Mesendoderm (in vitro differentiated cells): ENCODE results near the gene RALA.

ENCODE experiments used
- DNase-seq: peaks from one replicate; pipeline ENCODE4 v3.0.0; 2013
- H2AK5ac ChIP-seq: 2 replicates; pipeline ENCODE4 v1.6.1; 2013; ENCODE audit warnings: low read length, inconsistent platforms
- H2BK120ac ChIP-seq: 2 replicates; pipeline ENCODE4 v1.6.1; 2013; ENCODE audit warnings: low read depth, mild to moderate bottlenecking, low read length, moderate library complexity, mixed read lengths
- H2BK15ac ChIP-seq: replicated peaks from 2 replicates; pipeline ENCODE4 v1.6.1; 2013; ENCODE audit warnings: low read depth, mild to moderate bottlenecking, moderate library complexity
- H2BK5ac ChIP-seq: 2 replicates; pipeline ENCODE4 v1.6.1; 2013; ENCODE audit warnings: low read length, inconsistent platforms
- H3K18ac ChIP-seq: 2 replicates; pipeline ENCODE4 v1.6.1; 2013; ENCODE audit warnings: mild to moderate bottlenecking, low read length, mixed read lengths
- H3K23ac ChIP-seq: one replicate; pipeline ENCODE4 v1.6.1; 2013; ENCODE audit warnings: low read length
- H3K27ac ChIP-seq: 2 replicates; pipeline ENCODE4 v1.5.1; 2013; ENCODE audit warnings: low read depth, mild to moderate bottlenecking, inconsistent platforms, low read length, moderate library complexity
- H3K27me3 ChIP-seq: 2 replicates; pipeline ENCODE4 v1.6.1; 2013; ENCODE audit warnings: low read length, control low read depth, mild to moderate bottlenecking, inconsistent platforms; ENCODE audit not compliant: insufficient read depth, poor library complexity
- H3K36me3 ChIP-seq: 2 replicates; pipeline ENCODE4 v1.6.1; 2013; ENCODE audit warnings: low read length, inconsistent platforms; ENCODE audit not compliant: control insufficient read depth, insufficient read depth
- H3K4ac ChIP-seq: one replicate; pipeline ENCODE4 v1.6.1; 2013; ENCODE audit warnings: low read depth, mild to moderate bottlenecking, low read length, moderate library complexity
- H3K4me1 ChIP-seq: 2 replicates; pipeline ENCODE4 v1.6.1; 2013; ENCODE audit warnings: low read depth, low read length, inconsistent platforms; ENCODE audit not compliant: control insufficient read depth
- H3K4me2 ChIP-seq: 2 replicates; pipeline ENCODE4 v1.6.1; 2013; ENCODE audit warnings: low read length
- H3K4me3 ChIP-seq: 2 replicates; pipeline ENCODE4 v1.5.1; 2013; ENCODE audit warnings: mild to moderate bottlenecking, low read length
- H3K56ac ChIP-seq: one replicate; pipeline ENCODE4 v1.6.1; 2013; ENCODE audit warnings: low read length
- H3K79me1 ChIP-seq: 2 replicates; pipeline ENCODE4 v1.6.1; 2013; ENCODE audit warnings: low read length, inconsistent platforms
- H3K79me2 ChIP-seq: 2 replicates; pipeline ENCODE4 v1.6.1; 2013; ENCODE audit warnings: mild to moderate bottlenecking, low read length; ENCODE audit not compliant: control insufficient read depth, insufficient read depth
- H3K9ac ChIP-seq: 2 replicates; pipeline ENCODE4 v1.6.1; 2013; ENCODE audit warnings: low read length, inconsistent platforms
- H4K5ac ChIP-seq: one replicate; pipeline ENCODE4 v1.6.1; 2013; ENCODE audit warnings: low read length
- H4K8ac ChIP-seq: one replicate; pipeline ENCODE4 v1.6.1; 2013; ENCODE audit warnings: low read depth, mild to moderate bottlenecking, control low read depth, low read length, moderate library complexity
- WGBS: extraction: QIAGEN DNeasy Blood & Tissue Kit; methylation state at CpG from one replicate; pipeline ENCODE4 v1.1.7; 2013; ENCODE audit warnings: low lambda C conversion rate, missing lambda C conversion rate; ENCODE audit not compliant: insufficient coverage; ENCODE audit errors: extremely low coverage; 5-methylcytosine and 5-hydroxymethylcytosine counted together

The RALA gene

DNA sequence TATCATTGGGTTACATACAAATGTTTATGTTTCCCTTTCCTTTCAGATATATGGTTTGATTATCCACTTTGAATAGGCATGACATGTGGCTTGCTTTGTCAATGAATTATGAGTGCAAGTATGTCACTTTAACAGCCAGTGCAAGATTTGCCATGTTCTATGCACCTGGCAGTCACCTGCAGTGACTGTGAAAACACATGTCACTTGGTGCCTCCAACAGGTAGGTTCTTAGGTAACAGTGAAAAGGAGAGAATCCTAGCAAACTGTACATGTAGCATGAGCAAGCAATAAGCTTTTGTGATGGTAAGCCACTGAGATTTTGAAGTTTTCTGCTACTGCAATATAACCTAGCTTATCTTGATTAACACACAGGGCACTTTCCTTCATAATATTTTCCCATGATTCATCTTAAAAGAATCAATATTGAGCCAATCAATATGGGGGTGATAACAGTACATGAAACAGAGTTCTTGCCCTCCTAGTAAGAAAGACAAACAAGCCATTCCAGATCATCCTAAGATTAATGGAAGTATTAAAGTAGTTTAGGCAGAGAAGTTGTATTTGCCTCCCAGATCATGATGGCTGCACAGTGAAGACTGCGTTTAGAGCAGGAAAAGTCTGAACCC is 7.9 kb upstream of the RALA start:
- WGBS, result no CpG with 5 or more reads among the region's 1 CpG
- Histone ChIP-seq H3K56ac (no peak overlapping the region), H3K9ac (no peak overlapping the region), H3K4me3 (no peak overlapping the region), H3K4me1 (no peaks in the 10 kb centered on the region), H3K18ac (no peak overlapping the region), H2AK5ac (no peak overlapping the region), H3K27ac (no peak overlapping the region), H2BK120ac (no peak overlapping the region), H3K23ac (no peak overlapping the region), H4K8ac (no peak overlapping the region), H2BK5ac (no peak overlapping the region), H4K5ac (no peak overlapping the region), H3K36me3 (no peaks in the 10 kb centered on the region), H2BK15ac (no peak overlapping the region), H3K79me1 (no peaks in the 10 kb centered on the region), H3K79me2 (no peaks in the 10 kb centered on the region), H3K4me2 (no peak overlapping the region), H3K4ac (no peak overlapping the region), H3K27me3 (no peaks in the 10 kb centered on the region)
- no peak for DNase-seq

DNA sequence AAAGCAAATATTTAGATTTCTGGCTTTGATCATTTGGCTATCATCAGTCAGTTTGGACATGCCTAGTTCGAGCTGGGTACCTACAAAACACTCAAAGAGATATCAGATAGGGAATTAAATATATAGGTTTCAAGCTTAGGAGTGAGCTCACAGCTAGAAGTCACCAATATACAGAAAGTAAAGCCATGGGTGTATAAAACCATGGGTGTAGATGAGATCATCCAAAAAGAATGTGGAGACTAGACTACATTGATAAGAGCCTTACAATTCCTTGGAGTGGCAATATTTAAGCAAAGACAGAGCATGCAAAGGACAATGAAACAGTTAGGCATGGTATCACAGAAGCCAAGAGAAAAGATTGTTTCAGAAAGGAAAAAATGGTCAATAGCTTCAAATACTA is 7.2 kb upstream of the RALA start:
- H3K27ac ChIP-seq, result no peak overlapping the region
- no peak overlapping the region for H3K4ac ChIP-seq
- no peak overlapping the region for H3K4me3 ChIP-seq
- no CpG with 5 or more reads among the region's 1 CpG for WGBS
- no peak overlapping the region for H4K8ac ChIP-seq
- no peak overlapping the region for H3K23ac ChIP-seq
- no peak overlapping the region for H3K18ac ChIP-seq
- no peak overlapping the region for H2BK5ac ChIP-seq
- no peak overlapping the region for H3K9ac ChIP-seq
- DNase-seq, result peak; percentile 48
- no peaks in the 10 kb centered on the region for H3K27me3 ChIP-seq
- no peak overlapping the region for H2BK15ac ChIP-seq
- H2BK120ac ChIP-seq, result no peak overlapping the region
- no peaks in the 10 kb centered on the region for H3K4me1 ChIP-seq
- H3K79me2 ChIP-seq, result no peaks in the 10 kb centered on the region
- H3K36me3 ChIP-seq, result no peaks in the 10 kb centered on the region
- H3K4me2 ChIP-seq, result no peak overlapping the region
- H3K56ac ChIP-seq, result no peak overlapping the region
- no peak overlapping the region for H4K5ac ChIP-seq
- no peaks in the 10 kb centered on the region for H3K79me1 ChIP-seq
- no peak overlapping the region for H2AK5ac ChIP-seq

DNA sequence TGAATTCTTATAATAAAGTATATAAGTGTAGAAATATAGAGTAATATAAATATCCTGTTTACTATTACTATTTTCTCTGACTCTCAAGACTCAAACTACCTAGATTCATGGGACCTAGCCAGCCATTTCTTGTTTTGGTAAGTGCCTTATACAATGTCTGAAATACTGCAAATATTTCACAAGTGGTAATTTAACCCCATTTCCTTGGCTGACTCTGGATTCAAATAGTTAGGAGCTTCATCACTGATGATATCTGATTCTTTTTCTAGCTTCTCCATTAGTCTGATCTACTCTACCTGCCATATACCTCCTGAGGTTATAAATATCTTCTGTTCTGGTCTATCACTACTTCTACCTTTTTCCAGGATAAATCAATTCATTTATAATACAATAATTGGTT is 6.4 kb upstream of the RALA start:
- Histone ChIP-seq H3K79me2 (no peaks in the 10 kb centered on the region), H3K4me3 (no peak overlapping the region), H4K5ac (no peak overlapping the region), H4K8ac (no peak overlapping the region), H3K18ac (no peak overlapping the region), H3K4me1 (no peaks in the 10 kb centered on the region), H3K4me2 (no peak overlapping the region), H2BK120ac (no peak overlapping the region), H2BK15ac (no peak overlapping the region), H3K23ac (no peak overlapping the region), H2BK5ac (no peak overlapping the region), H3K27me3 (no peaks in the 10 kb centered on the region), H3K79me1 (no peaks in the 10 kb centered on the region), H2AK5ac (no peak overlapping the region), H3K27ac (no peak overlapping the region), H3K9ac (no peak overlapping the region), H3K36me3 (no peaks in the 10 kb centered on the region), H3K56ac (no peak overlapping the region), H3K4ac (no peak overlapping the region)
- no peak for DNase-seq

DNA sequence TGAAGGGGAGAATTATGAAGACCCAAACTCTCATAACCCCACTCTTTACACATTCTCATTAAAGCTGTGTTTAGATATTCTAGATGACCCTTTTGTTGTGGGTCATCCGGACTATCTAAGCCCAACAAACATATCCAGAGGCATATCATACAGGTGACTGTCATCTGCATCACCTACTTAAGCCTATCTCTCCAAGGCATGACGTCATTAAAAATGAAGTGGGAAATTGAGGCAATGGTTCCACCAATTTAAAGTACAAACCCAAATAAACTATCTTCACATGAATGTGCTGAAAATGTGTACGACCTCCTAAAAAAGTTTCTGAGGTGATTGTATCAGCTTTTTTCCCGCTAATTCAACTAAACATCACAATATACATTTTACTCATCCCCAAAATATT is 4.5 kb upstream of the RALA start:
- H2AK5ac ChIP-seq, result no peak overlapping the region
- H2BK15ac ChIP-seq, result no peak overlapping the region
- no peak overlapping the region for H3K27ac ChIP-seq
- no peak for DNase-seq
- no peaks in the 10 kb centered on the region for H3K79me1 ChIP-seq
- H3K4me1 ChIP-seq, result no peaks in the 10 kb centered on the region
- H4K5ac ChIP-seq, result no peak overlapping the region
- H2BK120ac ChIP-seq, result no peak overlapping the region
- no peak overlapping the region for H3K23ac ChIP-seq
- H4K8ac ChIP-seq, result no peak overlapping the region
- no CpG with 5 or more reads among the region's 4 CpGs for WGBS
- H3K4me3 ChIP-seq, result no peak overlapping the region
- H3K18ac ChIP-seq, result no peak overlapping the region
- H3K9ac ChIP-seq, result no peak overlapping the region
- H3K36me3 ChIP-seq, result no peaks in the 10 kb centered on the region
- no peak overlapping the region for H3K4me2 ChIP-seq
- H2BK5ac ChIP-seq, result no peak overlapping the region
- no peak overlapping the region for H3K56ac ChIP-seq
- no peak overlapping the region for H3K4ac ChIP-seq
- no peaks in the 10 kb centered on the region for H3K79me2 ChIP-seq
- no peaks in the 10 kb centered on the region for H3K27me3 ChIP-seq

DNA sequence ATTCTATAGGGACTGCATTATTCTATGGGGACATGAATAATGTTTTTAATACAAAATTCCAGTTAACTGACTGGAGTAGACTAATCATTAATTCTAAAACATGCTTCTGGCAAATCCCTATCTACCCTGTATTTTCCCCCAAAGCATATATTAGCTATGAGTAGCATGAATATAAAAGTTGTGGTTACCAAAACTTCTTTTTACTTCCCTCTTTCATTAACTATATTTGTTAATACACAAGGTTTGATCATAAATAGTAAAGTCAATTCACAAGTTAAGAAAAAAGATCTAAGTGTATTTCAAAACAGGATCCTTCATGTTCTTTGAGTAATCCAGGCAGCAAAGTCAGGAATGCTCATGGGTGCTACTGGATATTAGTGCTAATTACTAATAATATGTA is 2.9 kb upstream of the RALA start:
- Histone ChIP-seq H3K27ac (no peak overlapping the region), H3K23ac (no peak overlapping the region), H3K56ac (no peak overlapping the region)

DNA sequence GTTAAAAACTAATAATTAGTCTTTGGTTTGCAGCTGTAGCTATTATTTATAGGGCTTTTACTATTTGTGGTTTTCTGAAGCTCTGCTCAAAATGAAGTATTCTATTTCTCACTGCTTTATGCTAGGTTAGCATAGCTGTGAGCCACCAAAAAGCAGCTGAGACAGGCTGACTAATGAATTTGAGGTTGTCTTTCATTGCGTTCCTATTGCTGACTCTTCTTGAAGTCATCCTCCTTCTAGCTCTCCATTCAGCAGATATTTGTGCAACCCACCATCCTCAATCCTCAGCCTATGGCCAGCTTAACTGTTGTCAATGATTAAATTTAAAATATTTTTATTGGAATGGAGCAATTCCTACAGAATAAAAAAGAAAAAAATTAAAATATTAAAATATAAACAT is 2.1 kb upstream of the RALA start:
- Histone ChIP-seq H2AK5ac (no peak overlapping the region), H3K4ac (no peak overlapping the region)

More for the DNA sequence above, 2.9 kb upstream of the RALA start:
- no peak overlapping the region for H3K9ac ChIP-seq
- peaks cover 14% of the 10 kb centered on the region for H3K79me2 ChIP-seq
- no peak overlapping the region for H2AK5ac ChIP-seq
- no peak overlapping the region for H3K18ac ChIP-seq
- no peaks in the 10 kb centered on the region for H3K27me3 ChIP-seq
- no peak overlapping the region for H2BK120ac ChIP-seq
- H3K79me1 ChIP-seq, result peaks cover 2% of the 10 kb centered on the region
- no peak overlapping the region for H4K8ac ChIP-seq
- H2BK15ac ChIP-seq, result no peak overlapping the region
- H3K4me2 ChIP-seq, result no peak overlapping the region
- no peak overlapping the region for H4K5ac ChIP-seq
- no peaks in the 10 kb centered on the region for H3K36me3 ChIP-seq
- DNase-seq, result no peak
- H2BK5ac ChIP-seq, result no peak overlapping the region
- no peak overlapping the region for H3K4ac ChIP-seq
- peaks cover 3% of the 10 kb centered on the region for H3K4me1 ChIP-seq
- no peak overlapping the region for H3K4me3 ChIP-seq

More for the DNA sequence above, 2.1 kb upstream of the RALA start:
- H2BK5ac ChIP-seq, result no peak overlapping the region
- no peak overlapping the region for H2BK15ac ChIP-seq
- H3K27ac ChIP-seq, result no peak overlapping the region
- no peak overlapping the region for H3K56ac ChIP-seq
- no peak overlapping the region for H3K23ac ChIP-seq
- H3K27me3 ChIP-seq, result no peaks in the 10 kb centered on the region
- no peak overlapping the region for H4K5ac ChIP-seq
- no peak overlapping the region for H3K18ac ChIP-seq
- WGBS, result no CpG with 5 or more reads among the region's 1 CpG
- no peaks in the 10 kb centered on the region for H3K36me3 ChIP-seq
- H3K79me2 ChIP-seq, result peaks cover 20% of the 10 kb centered on the region
- H3K4me1 ChIP-seq, result peaks cover 5% of the 10 kb centered on the region
- H4K8ac ChIP-seq, result no peak overlapping the region
- H3K4me3 ChIP-seq, result no peak overlapping the region
- no peak overlapping the region for H3K9ac ChIP-seq
- peaks cover 3% of the 10 kb centered on the region for H3K79me1 ChIP-seq
- no peak overlapping the region for H2BK120ac ChIP-seq
- DNase-seq, result no peak
- H3K4me2 ChIP-seq, result no peak overlapping the region
